Common myeloid progenitor, CD34-positive (primary cell): ENCODE measurements around the gene CRYAA.
"Not testable (repeated sequence)": the region's sequence is repeated elsewhere in the genome, so short reads cannot be mapped to it uniquely, and the experiment has no call there.

Source experiments
- CTCF ChIA-PET: fragments of 350-600 bp; sonication (Branson Sonifier 250); formaldehyde crosslinking; loops from one replicate; lab custom pipeline; 2021; ENCODE audit warnings: antibody characterized with exemption; lab: Charles Lee
- POLR2A ChIA-PET: fragments of 350-600 bp; sonication (Branson Sonifier 250); formaldehyde crosslinking; loops from one replicate; lab custom pipeline; 2021; ENCODE audit warnings: antibody characterized with exemption; lab: Charles Lee
- DNase-seq, 3 donors: peaks; one replicate each; pipeline versions ENCODE4 v3.0.0 to v3.0.0-alpha.2; 2013
- H3K27ac ChIP-seq, 2 experiments: 1 replicate in 1 of 2; 2 replicates in 1 of 2; pipeline ENCODE4 v1.7.0; 2013; ENCODE audit warnings: inconsistent platforms in 2 of 2, low read length in 2 of 2, mild to moderate bottlenecking in 2 of 2, low read depth in 1 of 2, moderate library complexity in 1 of 2; ENCODE audit not compliant: severe bottlenecking in 2 of 2, insufficient read depth in 1 of 2, poor library complexity in 1 of 2
- H3K27me3 ChIP-seq, 5 experiments: replicated peaks in 2 of 5; 1 replicate in 3 of 5; 2 replicates in 2 of 5; pipeline versions ENCODE4 v1.6.1 to v1.7.0; 2013; ENCODE audit warnings: low read length in 4 of 5, mild to moderate bottlenecking in 2 of 5, moderate library complexity in 2 of 5, inconsistent platforms in 1 of 5; ENCODE audit not compliant: insufficient read depth in 5 of 5, control insufficient read depth in 4 of 5
- H3K36me3 ChIP-seq, 4 experiments: 1 replicate in 2 of 4; 2 replicates in 2 of 4; pipeline versions ENCODE4 v1.6.1 to v1.7.0; 2013; ENCODE audit warnings: low read length in 3 of 4, control low read depth in 1 of 4, mild to moderate bottlenecking in 1 of 4; ENCODE audit not compliant: control insufficient read depth in 4 of 4, insufficient read depth in 4 of 4
- H3K4me1 ChIP-seq, 4 experiments: 1 replicate in 3 of 4; 2 replicates in 1 of 4; pipeline versions ENCODE4 v1.6.1 to v1.7.1; 2013; ENCODE audit warnings: low read length in 3 of 4, mild to moderate bottlenecking in 3 of 4, control low read depth in 1 of 4, inconsistent platforms in 1 of 4, moderate library complexity in 1 of 4; ENCODE audit not compliant: control insufficient read depth in 4 of 4, insufficient read depth in 4 of 4; ENCODE audit errors: control extremely low read depth in 1 of 4
- H3K4me3 ChIP-seq, 7 experiments: 1 replicate in 4 of 7; 2 replicates in 3 of 7; pipeline versions ENCODE4 v1.5.1 to v1.7.0; 2013; ENCODE audit warnings: mild to moderate bottlenecking in 7 of 7, low read length in 6 of 7, moderate library complexity in 6 of 7, inconsistent platforms in 2 of 7, low read depth in 2 of 7, control low read depth in 1 of 7; ENCODE audit not compliant: insufficient read depth in 4 of 7, control insufficient read depth in 1 of 7; ENCODE audit errors: extremely low read depth in 1 of 7
- H3K9me3 ChIP-seq, 5 experiments: 1 replicate in 4 of 5; 2 replicates in 1 of 5; pipeline versions ENCODE4 v1.6.1 to v1.7.1; 2013; ENCODE audit warnings: low read length in 4 of 5, mild to moderate bottlenecking in 2 of 5, inconsistent platforms in 1 of 5, low read depth in 1 of 5, moderate library complexity in 1 of 5; ENCODE audit not compliant: control insufficient read depth in 4 of 5, insufficient read depth in 2 of 5; ENCODE audit errors: control extremely low read depth in 1 of 5
- WGBS: methylation state at CpG from one replicate; pipeline ENCODE4 v1.1.5; 2013; ENCODE audit not compliant: insufficient coverage; 5-methylcytosine and 5-hydroxymethylcytosine counted together

Gene CRYAA

GRCh38 chr21:43149344-43149743 lies 19.5 kb upstream of the CRYAA start:
- no CpG with 5 or more reads among the region's 11 CpGs for WGBS
- CTCF ChIA-PET, H3K4me3 ChIP-seq, H3K27ac ChIP-seq, H3K27me3 ChIP-seq, DNase-seq, H3K36me3 ChIP-seq, H3K9me3 ChIP-seq, H3K4me1 ChIP-seq, POLR2A ChIA-PET: not testable (repeated sequence)

- CTCF ChIA-PET, H3K4me3 ChIP-seq, H3K36me3 ChIP-seq, H3K27me3 ChIP-seq, H3K27ac ChIP-seq, H3K9me3 ChIP-seq, H3K4me1 ChIP-seq, POLR2A ChIA-PET, DNase-seq: not testable (repeated sequence)
- no CpG with 5 or more reads among the region's 33 CpGs for WGBS
These were observed 15.2 kb upstream of the CRYAA start for GRCh38 chr21:43153601-43154000.

GRCh38 chr21:43159279-43160175 lies 9.3 kb upstream of the CRYAA start:
- WGBS = no CpG with 5 or more reads among the region's 31 CpGs
- POLR2A ChIA-PET, DNase-seq, H3K27ac ChIP-seq, H3K4me3 ChIP-seq, H3K9me3 ChIP-seq, H3K4me1 ChIP-seq, H3K36me3 ChIP-seq, H3K27me3 ChIP-seq, CTCF ChIA-PET: not testable (repeated sequence)

- CTCF ChIA-PET, POLR2A ChIA-PET, H3K4me1 ChIP-seq, H3K27me3 ChIP-seq, H3K36me3 ChIP-seq, H3K27ac ChIP-seq, DNase-seq, H3K4me3 ChIP-seq, H3K9me3 ChIP-seq: not testable (repeated sequence)
- WGBS = no CpG with 5 or more reads among the region's 24 CpGs
These were observed 6.7 kb upstream of the CRYAA start for GRCh38 chr21:43161826-43162707.

GRCh38 chr21:43162708-43163205 lies 6.1 kb upstream of the CRYAA start:
- H3K36me3 ChIP-seq, CTCF ChIA-PET, H3K9me3 ChIP-seq, DNase-seq, H3K4me3 ChIP-seq, H3K27ac ChIP-seq, POLR2A ChIA-PET, H3K4me1 ChIP-seq, H3K27me3 ChIP-seq: not testable (repeated sequence)
- no CpG with 5 or more reads among the region's 9 CpGs for WGBS

- H3K9me3 ChIP-seq, CTCF ChIA-PET, H3K27ac ChIP-seq, POLR2A ChIA-PET, H3K36me3 ChIP-seq, H3K4me3 ChIP-seq, DNase-seq, H3K4me1 ChIP-seq, H3K27me3 ChIP-seq: not testable (repeated sequence)
- WGBS = no CpG with 5 or more reads among the region's 3 CpGs
These were observed 4.0 kb upstream of the CRYAA start for GRCh38 chr21:43164823-43165222.

GRCh38 chr21:43165734-43166133 lies 3.1 kb upstream of the CRYAA start:
- H3K27ac ChIP-seq, H3K27me3 ChIP-seq, H3K4me1 ChIP-seq, H3K4me3 ChIP-seq, H3K36me3 ChIP-seq, H3K9me3 ChIP-seq, DNase-seq, CTCF ChIA-PET, POLR2A ChIA-PET: not testable (repeated sequence)
- WGBS = no CpG with 5 or more reads among the region's 15 CpGs
